Activated CD4-positive, alpha-beta T cell treated with anti-CD3 and anti-CD28 coated beads for 48 hours (primary cell): ENCODE data around the gene ME2.
"Not testable (repeated sequence)": the region's sequence is repeated elsewhere in the genome, so short reads cannot be mapped to it uniquely, and the experiment has no call there.

Source experiments
- DNase-seq: peaks from one replicate; pipeline ENCODE4 v3.0.0-alpha.2; 2020

The ME2 gene

DNA sequence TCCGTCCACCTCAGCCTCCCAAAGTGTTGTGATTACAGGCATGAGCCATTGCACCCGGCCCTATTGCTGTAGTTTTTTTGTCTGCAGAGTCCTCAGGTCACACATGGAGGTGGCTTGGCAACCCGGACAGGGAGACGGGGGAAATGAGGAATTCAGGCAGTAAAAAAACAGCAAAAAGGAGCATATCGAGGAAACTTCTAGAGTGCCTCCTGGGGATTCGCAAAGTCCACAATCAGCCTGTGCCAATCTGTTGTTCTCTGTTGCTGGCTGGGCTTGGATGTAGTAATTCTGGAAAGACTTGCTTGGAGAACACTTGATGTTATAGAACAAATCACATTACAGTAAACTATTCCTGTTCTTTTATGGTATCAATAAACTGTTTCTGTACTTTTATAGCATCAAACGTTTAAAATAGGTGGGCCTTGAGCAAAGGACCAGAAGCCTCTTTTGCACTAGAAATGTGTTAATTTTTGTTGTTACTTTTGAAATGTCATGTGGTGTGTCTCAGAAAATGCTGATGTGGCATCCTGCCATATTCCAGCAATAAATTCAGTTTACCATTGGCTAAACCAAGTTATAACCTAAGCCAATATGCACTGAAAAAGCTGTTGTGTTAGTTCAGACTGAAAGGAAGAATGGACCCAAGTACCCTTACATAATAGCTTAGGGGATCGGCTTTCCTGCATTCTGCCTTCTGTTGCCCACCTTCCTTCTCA lies 103.3 kb downstream of the ME2 start:
- no peak for DNase-seq

DNA sequence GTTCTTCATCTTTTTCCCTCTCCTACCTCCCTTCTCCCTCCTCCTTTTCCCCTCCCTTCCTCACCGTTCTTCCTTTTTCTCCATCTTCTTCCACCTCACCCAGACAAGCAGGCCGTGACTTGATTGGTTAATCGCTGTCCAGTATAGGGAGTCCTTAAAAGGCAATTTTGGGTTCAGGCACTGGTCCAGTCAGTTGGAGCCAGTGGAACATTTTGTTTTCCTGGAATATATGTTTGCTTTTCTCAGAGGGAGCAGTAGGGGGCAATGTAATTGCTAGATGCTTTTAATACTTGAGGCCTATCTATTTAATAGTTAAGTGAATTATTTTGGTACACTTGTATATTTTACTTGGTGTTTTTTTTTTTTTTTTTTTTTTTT lies 103.9 kb downstream of the ME2 start:
- DNase-seq = no peak

DNA sequence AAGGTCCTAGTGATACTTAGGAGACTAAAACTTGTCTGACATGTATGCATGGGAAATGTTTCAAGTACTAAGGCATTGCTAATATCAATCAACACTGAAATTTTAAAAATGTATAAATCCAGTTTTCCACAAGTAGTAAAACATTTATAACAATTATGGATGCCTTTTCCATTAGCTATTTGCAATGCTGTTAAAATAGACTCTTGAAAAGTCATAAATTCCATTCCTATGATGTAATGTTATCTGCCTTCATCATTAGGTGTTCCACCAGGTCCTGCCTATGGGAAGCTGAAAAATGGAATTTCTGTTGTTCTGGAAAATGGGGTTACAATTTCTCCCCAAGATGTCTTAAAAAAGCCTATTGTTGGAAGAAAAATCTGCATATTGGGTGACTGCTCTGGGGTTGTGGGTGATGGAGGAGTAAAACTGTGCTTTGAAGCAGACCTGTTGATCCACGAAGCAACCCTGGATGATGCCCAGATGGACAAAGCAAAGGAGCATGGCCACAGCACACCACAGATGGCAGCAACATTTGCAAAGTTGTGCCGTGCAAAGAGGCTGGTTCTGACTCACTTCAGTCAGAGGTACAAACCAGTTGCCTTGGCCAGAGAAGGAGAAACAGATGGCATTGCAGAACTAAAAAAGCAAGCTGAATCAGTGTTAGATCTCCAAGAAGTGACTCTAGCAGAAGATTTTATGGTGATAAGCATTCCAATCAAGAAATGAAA lies 107.6 kb downstream of the ME2 start:
- DNase-seq = no peak

DNA sequence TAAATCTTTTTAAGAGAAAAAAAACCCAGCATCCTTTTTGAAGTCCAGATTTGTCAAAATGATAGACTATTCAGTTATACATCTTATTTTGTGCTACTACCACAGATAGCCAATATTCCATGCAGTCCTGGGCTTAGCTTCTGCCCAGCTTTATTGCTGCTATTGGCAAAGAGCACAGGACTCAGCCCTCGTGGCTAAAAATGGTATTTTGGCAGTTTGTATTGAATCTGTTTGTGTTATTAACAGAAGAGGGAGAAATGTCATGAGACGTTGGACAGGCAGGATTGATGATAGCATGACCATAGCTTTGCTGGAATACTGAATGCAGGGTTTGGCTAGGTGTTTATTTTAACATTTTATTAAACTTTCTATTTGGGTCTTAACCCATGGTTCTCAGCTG lies 108.3 kb downstream of the ME2 start:
- no peak for DNase-seq

DNA sequence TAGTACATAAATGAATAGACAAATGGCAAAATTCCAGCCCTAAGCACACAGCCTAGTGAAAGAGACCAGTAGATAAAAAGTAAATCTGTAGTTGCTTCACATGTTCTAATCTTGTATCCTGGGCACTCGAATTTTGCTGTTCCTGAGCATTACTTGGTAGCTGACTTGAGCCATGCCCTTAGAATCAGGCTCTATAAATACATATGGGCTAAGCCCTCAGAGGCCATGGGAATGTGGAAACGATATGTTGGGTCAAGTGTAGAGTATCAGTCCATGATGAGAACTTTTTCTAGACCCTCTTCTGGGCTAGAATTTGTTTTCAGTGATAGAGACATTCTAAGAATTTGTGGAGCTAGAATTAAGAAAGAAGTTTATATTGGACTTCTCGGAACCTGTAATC lies 110.8 kb downstream of the ME2 start:
- no peak for DNase-seq

DNA sequence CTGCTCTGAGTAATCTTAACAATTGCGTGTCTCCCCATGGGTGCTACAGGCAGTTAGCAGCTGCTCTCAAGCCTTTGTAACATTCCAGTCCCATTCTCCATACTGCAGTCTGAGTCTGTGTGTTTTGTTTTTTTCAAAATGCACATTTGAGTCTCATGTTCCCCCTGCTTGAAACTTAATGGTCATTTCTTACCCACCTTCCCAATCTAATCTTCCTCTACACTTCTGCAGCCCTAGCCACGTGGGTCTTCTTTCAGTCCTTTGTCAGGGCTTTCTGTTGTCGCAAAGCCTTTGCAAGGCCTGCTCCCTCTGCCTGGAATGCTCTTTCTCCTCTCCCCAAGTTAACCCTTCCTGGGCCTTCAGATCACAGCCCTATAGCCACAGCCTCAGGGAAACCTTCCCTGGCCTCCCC lies 113.4 kb downstream of the ME2 start:
- no peak for DNase-seq

DNA sequence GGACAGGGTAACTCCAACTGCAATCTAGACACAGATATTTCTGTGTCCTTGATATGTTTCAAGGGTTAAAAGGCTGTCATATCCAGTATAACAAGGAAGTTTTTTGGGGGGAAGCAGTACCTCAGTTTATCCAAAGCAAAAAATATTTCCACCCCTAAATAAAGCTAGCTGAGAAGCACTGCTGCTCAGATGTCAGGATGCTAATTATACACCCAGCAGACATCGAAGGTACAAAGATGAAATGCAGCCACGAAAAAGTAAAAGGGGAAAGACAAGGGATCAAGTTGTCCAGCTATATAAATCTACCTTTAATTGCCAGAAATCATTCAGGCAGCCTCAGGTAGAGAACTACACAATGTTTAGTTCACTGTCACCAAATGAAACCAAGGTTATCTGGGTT lies 115.1 kb downstream of the ME2 start:
- DNase-seq = no peak

DNA sequence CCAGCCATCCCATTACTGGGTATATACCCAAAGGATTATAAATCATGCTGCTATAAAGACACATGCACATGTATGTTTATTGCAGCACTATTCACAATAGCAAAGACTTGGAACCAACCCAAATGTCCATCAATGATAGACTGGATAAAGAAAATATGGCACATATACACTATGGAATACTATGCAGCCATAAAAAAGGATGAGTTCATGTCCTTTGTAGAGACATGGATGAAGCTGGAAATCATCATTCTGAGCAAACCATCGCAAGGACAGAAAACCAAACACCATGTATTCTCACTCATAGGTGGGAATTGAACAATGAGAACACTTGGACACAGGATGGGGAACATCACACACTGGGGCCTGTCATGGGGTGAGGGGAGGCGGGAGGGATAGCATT lies 124.3 kb downstream of the ME2 start:
- not testable (repeated sequence) for DNase-seq
